HEK293 (cell line): Measurements from ENCODE around the gene MYLK4.

ENCODE experiments used
- CTCF ChIA-PET: fragments of 350-600 bp; formaldehyde crosslinking; extraction: SDS; loops from one replicate; lab custom pipeline; 2021; ENCODE audit warnings: antibody characterized with exemption; lab: Yijun Ruan, JAX
- POLR2A ChIA-PET: fragments of 300-600 bp; formaldehyde crosslinking; extraction: SDS; loops from one replicate; lab custom pipeline; 2020; ENCODE audit warnings: antibody characterized with exemption, inconsistent platforms; lab: Yijun Ruan, JAX
- H3K27ac ChIP-seq: fragments of 200-500 bp; sonication (Bioruptor generic); 2 replicates; pipeline ENCODE4 v1.5.1; 2014; ENCODE audit warnings: low read depth, low read length, control low read depth, inconsistent platforms; ENCODE audit errors: extremely low read depth
- H3K36me3 ChIP-seq, 2 experiments: fragments of 200-500 bp in 1 of 2; sonication (Bioruptor generic) in 1 of 2; 1 replicate in 1 of 2; 2 replicates in 1 of 2; pipeline ENCODE4 v1.5.1; 2014 to 2017; ENCODE audit warnings: inconsistent platforms in 2 of 2, low read length in 2 of 2; ENCODE audit not compliant: control insufficient read depth in 2 of 2, insufficient read depth in 1 of 2
- H3K4me1 ChIP-seq: fragments of 200-500 bp; sonication (Bioruptor generic); 2 replicates; pipeline ENCODE4 v1.5.1; 2014; ENCODE audit warnings: mild to moderate bottlenecking, low read length, inconsistent platforms; ENCODE audit not compliant: control insufficient read depth, insufficient read depth
- H3K4me3 ChIP-seq: 2 replicates; pipeline ENCODE4 v1.5.1; 2011; ENCODE audit warnings: low read depth, mild to moderate bottlenecking, control low read depth, low read length, moderate library complexity
- H3K9me3 ChIP-seq: fragments of 200-500 bp; sonication (Bioruptor generic); 2 replicates; pipeline ENCODE4 v1.5.1; 2014; ENCODE audit warnings: low read depth, low read length, inconsistent platforms; ENCODE audit not compliant: control insufficient read depth, insufficient read depth
- BCL6B ChIP-seq: fragments of 450-650 bp; formaldehyde crosslinking; IDR thresholded peaks from 2 replicates; pipeline ENCODE4 v1.5.1; 2017; ENCODE audit warnings: missing biosample characterization, missing genetic modification characterization
- ELK4 ChIP-seq: IDR thresholded peaks from 2 replicates; pipeline ENCODE4 v1.6.1; 2011; ENCODE audit warnings: mild to moderate bottlenecking, low read depth, low read length, borderline replicate concordance
- HOXC10 ChIP-seq: sonication (generic); formaldehyde crosslinking; IDR thresholded peaks from 2 replicates; pipeline ENCODE4 v1.8.1; 2023; ENCODE audit warnings: mild to moderate bottlenecking, missing genetic modification reagents
- REPIN1 ChIP-seq: fragments of 450-650 bp; formaldehyde crosslinking; IDR thresholded peaks from 2 replicates; pipeline ENCODE4 v1.5.1; 2017; ENCODE audit warnings: missing biosample characterization, missing genetic modification characterization, low read depth
- YY1 ChIP-seq: fragments of 450-650 bp; formaldehyde crosslinking; IDR thresholded peaks from 2 replicates; pipeline ENCODE4 v1.5.1; 2018; ENCODE audit warnings: missing biosample characterization, missing genetic modification characterization
- ZBTB1 ChIP-seq: fragments of 450-650 bp; formaldehyde crosslinking; IDR thresholded peaks from 2 replicates; pipeline ENCODE4 v1.5.1; 2016; ENCODE audit warnings: missing biosample characterization, missing genetic modification characterization
- ZBTB17 ChIP-seq: fragments of 450-650 bp; formaldehyde crosslinking; IDR thresholded peaks from 2 replicates; pipeline ENCODE4 v1.5.1; 2016; ENCODE audit warnings: missing biosample characterization, missing genetic modification characterization
- ZBTB44 ChIP-seq: fragments of 450-650 bp; IDR thresholded peaks from 2 replicates; pipeline ENCODE4 v1.5.1; 2018; ENCODE audit warnings: missing biosample characterization, mild to moderate bottlenecking, missing genetic modification characterization
- ZBTB6 ChIP-seq: fragments of 450-650 bp; formaldehyde crosslinking; IDR thresholded peaks from 2 replicates; pipeline ENCODE4 v1.5.1; 2017; ENCODE audit warnings: missing biosample characterization, missing genetic modification characterization
- ZBTB7A ChIP-seq: fragments of 450-650 bp; formaldehyde crosslinking; IDR thresholded peaks from 2 replicates; pipeline ENCODE4 v1.5.1; 2016; ENCODE audit warnings: low read depth, missing biosample characterization, missing genetic modification characterization
- ZFP3 ChIP-seq: fragments of 450-650 bp; formaldehyde crosslinking; IDR thresholded peaks from 2 replicates; pipeline ENCODE4 v1.5.1; 2016; ENCODE audit warnings: low read depth, missing biosample characterization, missing genetic modification characterization
- ZFP37 ChIP-seq: fragments of 450-650 bp; formaldehyde crosslinking; IDR thresholded peaks from 2 replicates; pipeline ENCODE4 v1.5.1; 2016; ENCODE audit warnings: missing biosample characterization, missing genetic modification characterization
- ZNF146 ChIP-seq: fragments of 450-650 bp; formaldehyde crosslinking; IDR thresholded peaks from 2 replicates; pipeline ENCODE4 v1.5.1; 2016; ENCODE audit warnings: missing biosample characterization, missing genetic modification characterization
- ZNF211 ChIP-seq: fragments of 450-650 bp; formaldehyde crosslinking; IDR thresholded peaks from 2 replicates; pipeline ENCODE4 v1.5.1; 2016; ENCODE audit warnings: low read depth, missing biosample characterization, missing genetic modification characterization
- ZNF426 ChIP-seq: fragments of 450-650 bp; formaldehyde crosslinking; IDR thresholded peaks from 2 replicates; pipeline ENCODE4 v1.5.1; 2017; ENCODE audit warnings: missing biosample characterization, missing genetic modification characterization, mild to moderate bottlenecking, inconsistent platforms, moderate library complexity
- ZNF530 ChIP-seq: fragments of 450-650 bp; formaldehyde crosslinking; IDR thresholded peaks from 2 replicates; pipeline ENCODE4 v1.5.1; 2016; ENCODE audit warnings: low read depth, missing biosample characterization, missing genetic modification characterization
- ZNF629 ChIP-seq: fragments of 450-650 bp; formaldehyde crosslinking; IDR thresholded peaks from 2 replicates; pipeline ENCODE4 v1.5.1; 2017; ENCODE audit warnings: missing biosample characterization, missing genetic modification characterization
- ZNF654 ChIP-seq: fragments of 450-650 bp; formaldehyde crosslinking; IDR thresholded peaks from 2 replicates; pipeline ENCODE4 v1.5.1; 2016; ENCODE audit warnings: low read depth, missing biosample characterization, missing genetic modification characterization
- ZSCAN18 ChIP-seq: fragments of 450-650 bp; formaldehyde crosslinking; IDR thresholded peaks from 2 replicates; pipeline ENCODE4 v1.5.1; 2016; ENCODE audit warnings: missing biosample characterization, missing genetic modification characterization
- ZSCAN23 ChIP-seq: fragments of 450-650 bp; formaldehyde crosslinking; IDR thresholded peaks from 2 replicates; pipeline ENCODE4 v1.5.1; 2016; ENCODE audit warnings: missing biosample characterization, missing genetic modification characterization
- TF ChIP-seq, protein P1 (sequence below): fragments of 450-650 bp; formaldehyde crosslinking; IDR thresholded peaks from 2 replicates; pipeline ENCODE4 v1.5.1; 2016; ENCODE audit warnings: missing biosample characterization, missing genetic modification characterization
- TF ChIP-seq, protein P2 (sequence below): fragments of 450-650 bp; formaldehyde crosslinking; IDR thresholded peaks from 2 replicates; pipeline ENCODE4; 2016; ENCODE audit warnings: missing biosample characterization, missing genetic modification characterization
- TF ChIP-seq, protein P3 (sequence below): fragments of 450-650 bp; formaldehyde crosslinking; IDR thresholded peaks from 2 replicates; pipeline ENCODE4 v1.5.1; 2016; ENCODE audit warnings: missing biosample characterization, missing genetic modification characterization

MYLK4 gene

GRCh38 chr6:2739335-2739734 lies 11.4 kb downstream of the MYLK4 start (continued):
- TF ChIP-seq, protein P1, sequence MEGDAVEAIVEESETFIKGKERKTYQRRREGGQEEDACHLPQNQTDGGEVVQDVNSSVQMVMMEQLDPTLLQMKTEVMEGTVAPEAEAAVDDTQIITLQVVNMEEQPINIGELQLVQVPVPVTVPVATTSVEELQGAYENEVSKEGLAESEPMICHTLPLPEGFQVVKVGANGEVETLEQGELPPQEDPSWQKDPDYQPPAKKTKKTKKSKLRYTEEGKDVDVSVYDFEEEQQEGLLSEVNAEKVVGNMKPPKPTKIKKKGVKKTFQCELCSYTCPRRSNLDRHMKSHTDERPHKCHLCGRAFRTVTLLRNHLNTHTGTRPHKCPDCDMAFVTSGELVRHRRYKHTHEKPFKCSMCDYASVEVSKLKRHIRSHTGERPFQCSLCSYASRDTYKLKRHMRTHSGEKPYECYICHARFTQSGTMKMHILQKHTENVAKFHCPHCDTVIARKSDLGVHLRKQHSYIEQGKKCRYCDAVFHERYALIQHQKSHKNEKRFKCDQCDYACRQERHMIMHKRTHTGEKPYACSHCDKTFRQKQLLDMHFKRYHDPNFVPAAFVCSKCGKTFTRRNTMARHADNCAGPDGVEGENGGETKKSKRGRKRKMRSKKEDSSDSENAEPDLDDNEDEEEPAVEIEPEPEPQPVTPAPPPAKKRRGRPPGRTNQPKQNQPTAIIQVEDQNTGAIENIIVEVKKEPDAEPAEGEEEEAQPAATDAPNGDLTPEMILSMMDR (tag by site-specific recombination) = no peak

GRCh38 chr6:2738373-2738979 lies 12.2 kb downstream of the MYLK4 start:
- Histone ChIP-seq H3K4me3 (no peak overlapping the region), H3K27ac (no peak overlapping the region), H3K36me3 (no peaks in the 10 kb centered on the region), H3K9me3 (no peaks in the 10 kb centered on the region), H3K4me1 (no peaks in the 10 kb centered on the region)
- CTCF ChIA-PET = interaction anchor here (0.6 to 9.7 kb wide), 45 partner anchors 9 to 1220 kb away, joined by 3 to 212 read pairs (median 4); partner anchors contain the start of genes MYLK4 and SERPINB1
- POLR2A ChIA-PET = interaction anchor here (0.7 kb wide), 1 partner anchor 510 kb away, joined by 5 read pairs; no protein-coding TSS in a partner anchor
- TF ChIP-seq BCL6B (tag by site-specific recombination) = no peak
- no peak for TF ChIP-seq ZFP3 (tag by site-specific recombination)
- TF ChIP-seq ZBTB1 (tag by site-specific recombination) = no peak
- TF ChIP-seq REPIN1 = no peak
- no peak for TF ChIP-seq HOXC10 (CRISPR knock-in tag)
- no peak for TF ChIP-seq ZBTB7A
- TF ChIP-seq ZNF146 (tag by site-specific recombination) = no peak
- no peak for TF ChIP-seq ZSCAN18
- TF ChIP-seq, protein P2, sequence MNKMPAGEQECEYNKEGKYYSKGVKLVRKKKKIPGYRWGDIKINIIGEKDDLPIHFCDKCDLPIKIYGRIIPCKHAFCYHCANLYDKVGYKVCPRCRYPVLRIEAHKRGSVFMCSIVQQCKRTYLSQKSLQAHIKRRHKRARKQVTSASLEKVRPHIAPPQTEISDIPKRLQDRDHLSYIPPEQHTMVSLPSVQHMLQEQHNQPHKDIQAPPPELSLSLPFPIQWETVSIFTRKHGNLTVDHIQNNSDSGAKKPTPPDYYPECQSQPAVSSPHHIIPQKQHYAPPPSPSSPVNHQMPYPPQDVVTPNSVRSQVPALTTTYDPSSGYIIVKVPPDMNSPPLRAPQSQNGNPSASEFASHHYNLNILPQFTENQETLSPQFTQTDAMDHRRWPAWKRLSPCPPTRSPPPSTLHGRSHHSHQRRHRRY (tag by site-specific recombination) = no peak
- no peak for TF ChIP-seq ELK4
- TF ChIP-seq ZFP37 (tag by site-specific recombination) = no peak
- TF ChIP-seq ZNF654 (tag by site-specific recombination) = peak; percentile 99
- no peak for TF ChIP-seq YY1
- peak; percentile 28; the same call in 1 of the 2 replicates for TF ChIP-seq ZBTB44
- no peak for TF ChIP-seq ZNF629
- no peak for TF ChIP-seq ZNF426 (tag by site-specific recombination)
- TF ChIP-seq ZNF530 (tag by site-specific recombination) = no peak
- peak; percentile 35; the same call in 1 of the 2 replicates for TF ChIP-seq ZBTB17
- no peak for TF ChIP-seq ZBTB6 (tag by site-specific recombination)
- no peak for TF ChIP-seq ZNF211
- TF ChIP-seq, protein P3, sequence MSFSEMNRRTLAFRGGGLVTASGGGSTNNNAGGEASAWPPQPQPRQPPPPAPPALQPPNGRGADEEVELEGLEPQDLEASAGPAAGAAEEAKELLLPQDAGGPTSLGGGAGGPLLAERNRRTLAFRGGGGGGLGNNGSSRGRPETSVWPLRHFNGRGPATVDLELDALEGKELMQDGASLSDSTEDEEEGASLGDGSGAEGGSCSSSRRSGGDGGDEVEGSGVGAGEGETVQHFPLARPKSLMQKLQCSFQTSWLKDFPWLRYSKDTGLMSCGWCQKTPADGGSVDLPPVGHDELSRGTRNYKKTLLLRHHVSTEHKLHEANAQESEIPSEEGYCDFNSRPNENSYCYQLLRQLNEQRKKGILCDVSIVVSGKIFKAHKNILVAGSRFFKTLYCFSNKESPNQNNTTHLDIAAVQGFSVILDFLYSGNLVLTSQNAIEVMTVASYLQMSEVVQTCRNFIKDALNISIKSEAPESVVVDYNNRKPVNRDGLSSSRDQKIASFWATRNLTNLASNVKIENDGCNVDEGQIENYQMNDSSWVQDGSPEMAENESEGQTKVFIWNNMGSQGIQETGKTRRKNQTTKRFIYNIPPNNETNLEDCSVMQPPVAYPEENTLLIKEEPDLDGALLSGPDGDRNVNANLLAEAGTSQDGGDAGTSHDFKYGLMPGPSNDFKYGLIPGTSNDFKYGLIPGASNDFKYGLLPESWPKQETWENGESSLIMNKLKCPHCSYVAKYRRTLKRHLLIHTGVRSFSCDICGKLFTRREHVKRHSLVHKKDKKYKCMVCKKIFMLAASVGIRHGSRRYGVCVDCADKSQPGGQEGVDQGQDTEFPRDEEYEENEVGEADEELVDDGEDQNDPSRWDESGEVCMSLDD (tag by site-specific recombination) = no peak
- TF ChIP-seq ZSCAN23 (tag by site-specific recombination) = no peak
